ENCODE results near the gene IQGAP2. TPM values are rescaled to one million over a fixed set of nuclear protein-coding genes. Genes with fewer than 3 reads are reported as not detected.

Gene IQGAP2
- total RNA-seq, 1 donor from 2014 or later = 8.8 TPM

- H3K9me3 Mint-ChIP-seq (ENCODE audit: unreplicated experiment) = no peaks in the 10 kb centered on the region
- no peak overlapping the region for H3K27ac Mint-ChIP-seq (ENCODE audit: unreplicated experiment)
- no peak for DNase-seq (ENCODE audit: extremely low spot score, unreplicated experiment)
- H3K36me3 Mint-ChIP-seq (ENCODE audit: unreplicated experiment) = no peaks in the 10 kb centered on the region
- TF ChIP-seq, protein P1, sequence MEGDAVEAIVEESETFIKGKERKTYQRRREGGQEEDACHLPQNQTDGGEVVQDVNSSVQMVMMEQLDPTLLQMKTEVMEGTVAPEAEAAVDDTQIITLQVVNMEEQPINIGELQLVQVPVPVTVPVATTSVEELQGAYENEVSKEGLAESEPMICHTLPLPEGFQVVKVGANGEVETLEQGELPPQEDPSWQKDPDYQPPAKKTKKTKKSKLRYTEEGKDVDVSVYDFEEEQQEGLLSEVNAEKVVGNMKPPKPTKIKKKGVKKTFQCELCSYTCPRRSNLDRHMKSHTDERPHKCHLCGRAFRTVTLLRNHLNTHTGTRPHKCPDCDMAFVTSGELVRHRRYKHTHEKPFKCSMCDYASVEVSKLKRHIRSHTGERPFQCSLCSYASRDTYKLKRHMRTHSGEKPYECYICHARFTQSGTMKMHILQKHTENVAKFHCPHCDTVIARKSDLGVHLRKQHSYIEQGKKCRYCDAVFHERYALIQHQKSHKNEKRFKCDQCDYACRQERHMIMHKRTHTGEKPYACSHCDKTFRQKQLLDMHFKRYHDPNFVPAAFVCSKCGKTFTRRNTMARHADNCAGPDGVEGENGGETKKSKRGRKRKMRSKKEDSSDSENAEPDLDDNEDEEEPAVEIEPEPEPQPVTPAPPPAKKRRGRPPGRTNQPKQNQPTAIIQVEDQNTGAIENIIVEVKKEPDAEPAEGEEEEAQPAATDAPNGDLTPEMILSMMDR (IDR thresholded peaks at IDR 0.05) = no peak
- peaks cover 9% of the 10 kb centered on the region for H3K4me1 Mint-ChIP-seq (ENCODE audit: unreplicated experiment)
- H3K4me3 Mint-ChIP-seq (ENCODE audit: unreplicated experiment) = no peak overlapping the region
- H3K27me3 Mint-ChIP-seq (ENCODE audit: unreplicated experiment) = no peaks in the 10 kb centered on the region
Measured at GRCh38 chr5:76744632-76745031, 341.5 kb downstream of the IQGAP2 start.

GRCh38 chr5:76745670-76746069 lies 342.6 kb downstream of the IQGAP2 start:
- H3K36me3 Mint-ChIP-seq (ENCODE audit: unreplicated experiment) = no peaks in the 10 kb centered on the region
- DNase-seq (ENCODE audit: extremely low spot score, unreplicated experiment) = no peak
- no peak overlapping the region for H3K4me3 Mint-ChIP-seq (ENCODE audit: unreplicated experiment)
- TF ChIP-seq, protein P1 (IDR thresholded peaks at IDR 0.05) = no peak
- no peaks in the 10 kb centered on the region for H3K9me3 Mint-ChIP-seq (ENCODE audit: unreplicated experiment)
- H3K4me1 Mint-ChIP-seq (ENCODE audit: unreplicated experiment) = peaks cover 9% of the 10 kb centered on the region
- no peaks in the 10 kb centered on the region for H3K27me3 Mint-ChIP-seq (ENCODE audit: unreplicated experiment)
- no peak overlapping the region for H3K27ac Mint-ChIP-seq (ENCODE audit: unreplicated experiment)

DNA sequence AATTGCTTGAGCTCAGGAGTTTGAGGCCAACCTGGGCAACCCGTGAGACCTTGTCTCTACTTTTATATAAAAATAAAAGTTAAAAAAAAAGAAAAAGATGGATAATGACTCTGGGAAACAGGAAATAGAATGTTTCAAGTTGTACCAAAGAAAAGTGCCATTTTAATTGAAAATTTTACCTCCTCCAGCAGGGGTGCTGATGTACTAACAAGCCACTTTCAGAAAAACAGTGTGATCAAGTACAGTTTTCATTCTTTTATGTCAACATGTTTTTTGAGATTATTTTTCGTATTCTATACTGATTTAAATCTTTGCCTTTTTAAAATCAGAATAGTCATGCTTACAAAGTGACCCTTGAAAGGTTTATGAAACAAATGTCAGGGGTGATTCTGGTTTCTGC lies 343.6 kb downstream of the IQGAP2 start:
- Mint-ChIP-seq H3K4me3 (ENCODE audit: unreplicated experiment) (no peak overlapping the region), H3K27me3 (ENCODE audit: unreplicated experiment) (no peaks in the 10 kb centered on the region), H3K4me1 (ENCODE audit: unreplicated experiment) (peaks cover 9% of the 10 kb centered on the region), H3K9me3 (ENCODE audit: unreplicated experiment) (no peaks in the 10 kb centered on the region), H3K36me3 (ENCODE audit: unreplicated experiment) (no peaks in the 10 kb centered on the region), H3K27ac (ENCODE audit: unreplicated experiment) (no peak overlapping the region)
- TF ChIP-seq, protein P1 (IDR thresholded peaks at IDR 0.05) = no peak
- no peak for DNase-seq (ENCODE audit: extremely low spot score, unreplicated experiment)

- Mint-ChIP-seq H3K36me3 (ENCODE audit: unreplicated experiment) (no peaks in the 10 kb centered on the region), H3K27ac (ENCODE audit: unreplicated experiment) (no peak overlapping the region), H3K27me3 (ENCODE audit: unreplicated experiment) (no peaks in the 10 kb centered on the region), H3K4me3 (ENCODE audit: unreplicated experiment) (no peak overlapping the region), H3K9me3 (ENCODE audit: unreplicated experiment) (no peaks in the 10 kb centered on the region), H3K4me1 (ENCODE audit: unreplicated experiment) (peaks cover 9% of the 10 kb centered on the region)
- DNase-seq (ENCODE audit: extremely low spot score, unreplicated experiment) = no peak
- TF ChIP-seq, protein P1 (IDR thresholded peaks at IDR 0.05) = no peak
Measured at GRCh38 chr5:76747706-76748105, 344.6 kb downstream of the IQGAP2 start.

- no peak overlapping the region for H3K4me3 Mint-ChIP-seq (ENCODE audit: unreplicated experiment)
- no peak for DNase-seq (ENCODE audit: extremely low spot score, unreplicated experiment)
- no peaks in the 10 kb centered on the region for H3K9me3 Mint-ChIP-seq (ENCODE audit: unreplicated experiment)
- no peaks in the 10 kb centered on the region for H3K27me3 Mint-ChIP-seq (ENCODE audit: unreplicated experiment)
- H3K27ac Mint-ChIP-seq (ENCODE audit: unreplicated experiment) = no peak overlapping the region
- no peaks in the 10 kb centered on the region for H3K36me3 Mint-ChIP-seq (ENCODE audit: unreplicated experiment)
- TF ChIP-seq, protein P1 (IDR thresholded peaks at IDR 0.05) = no peak
- peaks cover 10% of the 10 kb centered on the region for H3K4me1 Mint-ChIP-seq (ENCODE audit: unreplicated experiment)
Measured at GRCh38 chr5:76751291-76751690, 348.2 kb downstream of the IQGAP2 start.
